GM23338 (cell line): Measurements from ENCODE around the gene XYLB. TPM values are rescaled to one million over a fixed set of nuclear protein-coding genes. Genes with fewer than 3 reads are reported as not detected.

ENCODE experiments used
- ATAC-seq: fragments of 200-7000 bp; cut with Tn5 transposase; 3 replicates; pipeline ENCODE4 v1.9.1; 2020
- DNase-seq: peaks from one replicate; pipeline ENCODE4 v3.0.0-alpha.2; 2015; ENCODE audit warnings: low spot score
- H2AFZ ChIP-seq: fragments of 200-600 bp; sonication (generic); 2 replicates; pipeline ENCODE4 v1.8.0; 2016; ENCODE audit warnings: antibody characterized with exemption, mild to moderate bottlenecking, moderate library complexity
- H3F3A ChIP-seq: fragments of 200-600 bp; sonication (generic); replicated peaks from 2 replicates; pipeline ENCODE4 v1.8.0; 2017; ENCODE audit warnings: antibody characterized with exemption, mixed run types, low read depth
- H3K27ac ChIP-seq: fragments of 200-600 bp; sonication (generic); 2 replicates; pipeline ENCODE4 v1.6.1; 2016; ENCODE audit warnings: low read depth
- H3K27me3 ChIP-seq: fragments of 200-600 bp; sonication (generic); 2 replicates; pipeline ENCODE4 v1.8.0; 2016; ENCODE audit warnings: mild to moderate bottlenecking, mixed run types, moderate library complexity; ENCODE audit not compliant: insufficient read depth
- H3K36me3 ChIP-seq: fragments of 200-600 bp; sonication (generic); 2 replicates; pipeline ENCODE4 v1.8.0; 2016; ENCODE audit warnings: mild to moderate bottlenecking; ENCODE audit not compliant: insufficient read depth
- H3K4me1 ChIP-seq: fragments of 200-600 bp; sonication (generic); 2 replicates; pipeline ENCODE4 v1.8.0; 2016; ENCODE audit warnings: mild to moderate bottlenecking, moderate library complexity; ENCODE audit not compliant: insufficient read depth
- H3K4me2 ChIP-seq: fragments of 200-600 bp; sonication (generic); 2 replicates; pipeline ENCODE4 v1.7.1; 2017; ENCODE audit warnings: mixed run types
- H3K4me3 ChIP-seq: fragments of 200-600 bp; sonication (generic); 2 replicates; pipeline ENCODE4 v1.6.1; 2016; ENCODE audit warnings: mixed run types
- H3K79me2 ChIP-seq: fragments of 200-600 bp; sonication (generic); replicated peaks from 2 replicates; pipeline ENCODE4 v1.8.0; 2017; ENCODE audit warnings: mild to moderate bottlenecking; ENCODE audit not compliant: insufficient read depth
- H3K9me2 ChIP-seq: fragments of 200-600 bp; sonication (generic); 2 replicates; pipeline ENCODE4 v1.8.0; 2017; ENCODE audit not compliant: insufficient read depth
- H4K20me1 ChIP-seq: fragments of 200-600 bp; sonication (generic); replicated peaks from 2 replicates; pipeline ENCODE4 v1.8.0; 2017; ENCODE audit warnings: mild to moderate bottlenecking; ENCODE audit not compliant: insufficient read depth
- H3K27ac Mint-ChIP-seq: 2 replicates; pipeline ENCODE4 v1.8.0; 2020; ENCODE audit warnings: inconsistent platforms, mild to moderate bottlenecking, moderate library complexity, mixed read lengths
- H3K27me3 Mint-ChIP-seq: 3 replicates; pipeline ENCODE4 v1.8.0; 2022; ENCODE audit warnings: low read depth, mild to moderate bottlenecking, moderate library complexity, mixed read lengths, inconsistent platforms; ENCODE audit not compliant: insufficient read depth, poor library complexity
- H3K36me3 Mint-ChIP-seq: 3 replicates; pipeline ENCODE4 v1.8.0; 2021; ENCODE audit warnings: low read depth, mild to moderate bottlenecking, inconsistent platforms, moderate library complexity, mixed read lengths
- H3K4me1 Mint-ChIP-seq: 3 replicates; pipeline ENCODE4 v1.8.0; 2020; ENCODE audit warnings: mild to moderate bottlenecking, inconsistent platforms, mixed read lengths
- H3K4me3 Mint-ChIP-seq: 3 replicates; pipeline ENCODE4 v1.8.0; 2021; ENCODE audit warnings: moderate library complexity, mild to moderate bottlenecking, inconsistent platforms, mixed read lengths
- H3K9me3 Mint-ChIP-seq: 3 replicates; pipeline ENCODE4 v1.8.0; 2020; ENCODE audit warnings: moderate library complexity, mild to moderate bottlenecking, inconsistent platforms, mixed read lengths
- CREB1 ChIP-seq: fragments of 250-450 bp; sonication (Bioruptor Pico); IDR thresholded peaks from 2 replicates; pipeline ENCODE4 v1.5.0; 2020; ENCODE audit warnings: low read depth, mild to moderate bottlenecking, moderate library complexity
- EZH2 ChIP-seq: fragments of 200-600 bp; sonication (generic); IDR thresholded peaks from one replicate; pipeline ENCODE4 v1.8.0; 2017; ENCODE audit warnings: antibody characterized with exemption, mild to moderate bottlenecking, low read depth; ENCODE audit not compliant: unreplicated experiment
- EZH2phosphoT487 ChIP-seq: fragments of 200-600 bp; sonication (generic); IDR thresholded peaks from one replicate; pipeline ENCODE4 v1.8.1; 2018; ENCODE audit warnings: antibody characterized with exemption; ENCODE audit not compliant: unreplicated experiment
- JUNB ChIP-seq: IDR thresholded peaks from one replicate; pipeline ENCODE4 v1.6.1; 2016; ENCODE audit warnings: antibody characterized with exemption; ENCODE audit not compliant: unreplicated experiment
- NANOG ChIP-seq: IDR thresholded peaks from 2 replicates; pipeline ENCODE4 v1.6.1; 2016; ENCODE audit warnings: antibody characterized with exemption, borderline replicate concordance
- POLR2AphosphoS5 ChIP-seq: IDR thresholded peaks from 2 replicates; pipeline ENCODE4 v1.6.1; 2016; ENCODE audit warnings: antibody characterized with exemption, low read depth
- STAT1 ChIP-seq: IDR thresholded peaks from one replicate; pipeline ENCODE4 v1.6.1; 2016; ENCODE audit warnings: antibody characterized with exemption; ENCODE audit not compliant: unreplicated experiment
- ZNF114 ChIP-seq: fragments of 250-450 bp; sonication (Bioruptor Pico); IDR thresholded peaks from 2 replicates; pipeline ENCODE4 v1.5.0; 2020; ENCODE audit warnings: mild to moderate bottlenecking, moderate library complexity
- ZNF331 ChIP-seq: fragments of 250-450 bp; sonication (Bioruptor Pico); IDR thresholded peaks from 2 replicates; pipeline ENCODE4 v1.5.0; 2020; ENCODE audit warnings: low read depth, mild to moderate bottlenecking, moderate library complexity
- polyA plus RNA-seq: library from polyadenylated mRNA; unstranded; fragments of >200 nt; fragmentation: Nextera tagmentation; extraction: Ambion mirVana; gene quantifications from 2 replicates; pipeline ENCODE4 v1.2.1, GENCODE V29; 2016
- total RNA-seq: library from RNA; depleted of rRNA; stranded (reverse); fragments of >200 nt; shearing (Covaris generic); gene quantifications from 2 replicates; pipeline ENCODE4 v1.2.3, GENCODE V29; 2014
- TF ChIP-seq, protein P1 (sequence below): IDR thresholded peaks from one replicate; pipeline ENCODE4 v1.6.1; 2018; ENCODE audit warnings: antibody characterized with exemption; ENCODE audit not compliant: unreplicated experiment
- TF ChIP-seq, protein P2 (sequence below): IDR thresholded peaks from 2 replicates; pipeline ENCODE4 v1.6.1; 2016; ENCODE audit warnings: antibody characterized with exemption
- TF ChIP-seq, protein P3 (sequence below), 2 experiments: fragments of 200-600 bp in 1 of 2; sonication (generic) in 1 of 2; conservative IDR thresholded peaks; 2 replicates each; pipeline versions ENCODE4 v1.5.1 to v1.6.1; 2016 to 2017; ENCODE audit warnings: antibody characterized with exemption in 2 of 2, low read depth in 2 of 2, mild to moderate bottlenecking in 2 of 2, moderate library complexity in 1 of 2
- TF ChIP-seq, protein P4 (sequence below): fragments of 250-450 bp; sonication (Bioruptor Pico); IDR thresholded peaks from 2 replicates; pipeline ENCODE4 v1.5.0; 2020; ENCODE audit warnings: mild to moderate bottlenecking, moderate library complexity

Gene XYLB
- total and polyA plus RNA-seq, 2 experiments from 2014 or later, result 1.6 to 3.3 TPM

DNA sequence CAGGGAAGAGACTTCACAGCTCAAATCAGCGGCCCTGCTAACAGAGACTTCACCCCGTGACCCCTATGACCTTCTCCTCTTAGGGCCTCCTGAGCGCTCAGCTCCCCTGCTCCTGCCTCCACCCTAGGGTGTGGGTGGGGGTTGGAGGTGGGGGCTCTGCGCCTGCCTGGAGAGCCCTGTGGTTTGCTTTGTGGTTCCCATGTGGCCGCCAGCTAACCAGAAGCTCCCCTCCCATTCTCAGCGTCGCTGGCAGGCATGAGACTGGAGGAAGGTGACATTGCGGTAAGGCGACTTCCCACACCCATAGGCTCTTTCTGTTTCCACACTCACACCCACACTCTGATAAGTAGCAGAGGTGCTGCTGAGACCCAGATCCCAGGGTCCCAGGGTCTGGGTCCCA is 27.6 kb downstream of the XYLB start:
- H3K27ac Mint-ChIP-seq, result 0 out of 2 replicates have a peak overlapping the region, but pooled peaks have one; percentile 67
- Histone ChIP-seq H3K4me3 (no peak overlapping the region), H3K27me3 (no peaks in the 10 kb centered on the region), H2AFZ (no peak overlapping the region), H3K27ac (no peak overlapping the region), H3K4me1 (no peaks in the 10 kb centered on the region), H3K79me2 (no peaks in the 10 kb centered on the region), H3F3A (no peaks in the 10 kb centered on the region), H4K20me1 (no peaks in the 10 kb centered on the region), H3K9me2 (no peaks in the 10 kb centered on the region), H3K36me3 (no peaks in the 10 kb centered on the region), H3K4me2 (no peak overlapping the region)
- no peak for ATAC-seq
- TF ChIP-seq ZNF331 (CRISPR knock-in tag), result no peak
- TF ChIP-seq POLR2AphosphoS5, result no peak
- TF ChIP-seq, protein P1, sequence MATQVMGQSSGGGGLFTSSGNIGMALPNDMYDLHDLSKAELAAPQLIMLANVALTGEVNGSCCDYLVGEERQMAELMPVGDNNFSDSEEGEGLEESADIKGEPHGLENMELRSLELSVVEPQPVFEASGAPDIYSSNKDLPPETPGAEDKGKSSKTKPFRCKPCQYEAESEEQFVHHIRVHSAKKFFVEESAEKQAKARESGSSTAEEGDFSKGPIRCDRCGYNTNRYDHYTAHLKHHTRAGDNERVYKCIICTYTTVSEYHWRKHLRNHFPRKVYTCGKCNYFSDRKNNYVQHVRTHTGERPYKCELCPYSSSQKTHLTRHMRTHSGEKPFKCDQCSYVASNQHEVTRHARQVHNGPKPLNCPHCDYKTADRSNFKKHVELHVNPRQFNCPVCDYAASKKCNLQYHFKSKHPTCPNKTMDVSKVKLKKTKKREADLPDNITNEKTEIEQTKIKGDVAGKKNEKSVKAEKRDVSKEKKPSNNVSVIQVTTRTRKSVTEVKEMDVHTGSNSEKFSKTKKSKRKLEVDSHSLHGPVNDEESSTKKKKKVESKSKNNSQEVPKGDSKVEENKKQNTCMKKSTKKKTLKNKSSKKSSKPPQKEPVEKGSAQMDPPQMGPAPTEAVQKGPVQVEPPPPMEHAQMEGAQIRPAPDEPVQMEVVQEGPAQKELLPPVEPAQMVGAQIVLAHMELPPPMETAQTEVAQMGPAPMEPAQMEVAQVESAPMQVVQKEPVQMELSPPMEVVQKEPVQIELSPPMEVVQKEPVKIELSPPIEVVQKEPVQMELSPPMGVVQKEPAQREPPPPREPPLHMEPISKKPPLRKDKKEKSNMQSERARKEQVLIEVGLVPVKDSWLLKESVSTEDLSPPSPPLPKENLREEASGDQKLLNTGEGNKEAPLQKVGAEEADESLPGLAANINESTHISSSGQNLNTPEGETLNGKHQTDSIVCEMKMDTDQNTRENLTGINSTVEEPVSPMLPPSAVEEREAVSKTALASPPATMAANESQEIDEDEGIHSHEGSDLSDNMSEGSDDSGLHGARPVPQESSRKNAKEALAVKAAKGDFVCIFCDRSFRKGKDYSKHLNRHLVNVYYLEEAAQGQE, result no peak
- TF ChIP-seq, protein P2, sequence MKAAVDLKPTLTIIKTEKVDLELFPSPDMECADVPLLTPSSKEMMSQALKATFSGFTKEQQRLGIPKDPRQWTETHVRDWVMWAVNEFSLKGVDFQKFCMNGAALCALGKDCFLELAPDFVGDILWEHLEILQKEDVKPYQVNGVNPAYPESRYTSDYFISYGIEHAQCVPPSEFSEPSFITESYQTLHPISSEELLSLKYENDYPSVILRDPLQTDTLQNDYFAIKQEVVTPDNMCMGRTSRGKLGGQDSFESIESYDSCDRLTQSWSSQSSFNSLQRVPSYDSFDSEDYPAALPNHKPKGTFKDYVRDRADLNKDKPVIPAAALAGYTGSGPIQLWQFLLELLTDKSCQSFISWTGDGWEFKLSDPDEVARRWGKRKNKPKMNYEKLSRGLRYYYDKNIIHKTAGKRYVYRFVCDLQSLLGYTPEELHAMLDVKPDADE, result no peak
- no peak for TF ChIP-seq EZH2phosphoT487
- no peak for TF ChIP-seq STAT1
- TF ChIP-seq EZH2, result no peak
- TF ChIP-seq, protein P3, sequence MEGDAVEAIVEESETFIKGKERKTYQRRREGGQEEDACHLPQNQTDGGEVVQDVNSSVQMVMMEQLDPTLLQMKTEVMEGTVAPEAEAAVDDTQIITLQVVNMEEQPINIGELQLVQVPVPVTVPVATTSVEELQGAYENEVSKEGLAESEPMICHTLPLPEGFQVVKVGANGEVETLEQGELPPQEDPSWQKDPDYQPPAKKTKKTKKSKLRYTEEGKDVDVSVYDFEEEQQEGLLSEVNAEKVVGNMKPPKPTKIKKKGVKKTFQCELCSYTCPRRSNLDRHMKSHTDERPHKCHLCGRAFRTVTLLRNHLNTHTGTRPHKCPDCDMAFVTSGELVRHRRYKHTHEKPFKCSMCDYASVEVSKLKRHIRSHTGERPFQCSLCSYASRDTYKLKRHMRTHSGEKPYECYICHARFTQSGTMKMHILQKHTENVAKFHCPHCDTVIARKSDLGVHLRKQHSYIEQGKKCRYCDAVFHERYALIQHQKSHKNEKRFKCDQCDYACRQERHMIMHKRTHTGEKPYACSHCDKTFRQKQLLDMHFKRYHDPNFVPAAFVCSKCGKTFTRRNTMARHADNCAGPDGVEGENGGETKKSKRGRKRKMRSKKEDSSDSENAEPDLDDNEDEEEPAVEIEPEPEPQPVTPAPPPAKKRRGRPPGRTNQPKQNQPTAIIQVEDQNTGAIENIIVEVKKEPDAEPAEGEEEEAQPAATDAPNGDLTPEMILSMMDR (conservative IDR thresholded peaks at IDR 0.05; ENCODE audit: low read depth in 2 of 2), result no peak
- no peak for TF ChIP-seq JUNB
- no peak for TF ChIP-seq CREB1 (CRISPR knock-in tag)
- no peak for TF ChIP-seq ZNF114 (CRISPR knock-in tag)
- TF ChIP-seq NANOG, result no peak
- TF ChIP-seq, protein P4, sequence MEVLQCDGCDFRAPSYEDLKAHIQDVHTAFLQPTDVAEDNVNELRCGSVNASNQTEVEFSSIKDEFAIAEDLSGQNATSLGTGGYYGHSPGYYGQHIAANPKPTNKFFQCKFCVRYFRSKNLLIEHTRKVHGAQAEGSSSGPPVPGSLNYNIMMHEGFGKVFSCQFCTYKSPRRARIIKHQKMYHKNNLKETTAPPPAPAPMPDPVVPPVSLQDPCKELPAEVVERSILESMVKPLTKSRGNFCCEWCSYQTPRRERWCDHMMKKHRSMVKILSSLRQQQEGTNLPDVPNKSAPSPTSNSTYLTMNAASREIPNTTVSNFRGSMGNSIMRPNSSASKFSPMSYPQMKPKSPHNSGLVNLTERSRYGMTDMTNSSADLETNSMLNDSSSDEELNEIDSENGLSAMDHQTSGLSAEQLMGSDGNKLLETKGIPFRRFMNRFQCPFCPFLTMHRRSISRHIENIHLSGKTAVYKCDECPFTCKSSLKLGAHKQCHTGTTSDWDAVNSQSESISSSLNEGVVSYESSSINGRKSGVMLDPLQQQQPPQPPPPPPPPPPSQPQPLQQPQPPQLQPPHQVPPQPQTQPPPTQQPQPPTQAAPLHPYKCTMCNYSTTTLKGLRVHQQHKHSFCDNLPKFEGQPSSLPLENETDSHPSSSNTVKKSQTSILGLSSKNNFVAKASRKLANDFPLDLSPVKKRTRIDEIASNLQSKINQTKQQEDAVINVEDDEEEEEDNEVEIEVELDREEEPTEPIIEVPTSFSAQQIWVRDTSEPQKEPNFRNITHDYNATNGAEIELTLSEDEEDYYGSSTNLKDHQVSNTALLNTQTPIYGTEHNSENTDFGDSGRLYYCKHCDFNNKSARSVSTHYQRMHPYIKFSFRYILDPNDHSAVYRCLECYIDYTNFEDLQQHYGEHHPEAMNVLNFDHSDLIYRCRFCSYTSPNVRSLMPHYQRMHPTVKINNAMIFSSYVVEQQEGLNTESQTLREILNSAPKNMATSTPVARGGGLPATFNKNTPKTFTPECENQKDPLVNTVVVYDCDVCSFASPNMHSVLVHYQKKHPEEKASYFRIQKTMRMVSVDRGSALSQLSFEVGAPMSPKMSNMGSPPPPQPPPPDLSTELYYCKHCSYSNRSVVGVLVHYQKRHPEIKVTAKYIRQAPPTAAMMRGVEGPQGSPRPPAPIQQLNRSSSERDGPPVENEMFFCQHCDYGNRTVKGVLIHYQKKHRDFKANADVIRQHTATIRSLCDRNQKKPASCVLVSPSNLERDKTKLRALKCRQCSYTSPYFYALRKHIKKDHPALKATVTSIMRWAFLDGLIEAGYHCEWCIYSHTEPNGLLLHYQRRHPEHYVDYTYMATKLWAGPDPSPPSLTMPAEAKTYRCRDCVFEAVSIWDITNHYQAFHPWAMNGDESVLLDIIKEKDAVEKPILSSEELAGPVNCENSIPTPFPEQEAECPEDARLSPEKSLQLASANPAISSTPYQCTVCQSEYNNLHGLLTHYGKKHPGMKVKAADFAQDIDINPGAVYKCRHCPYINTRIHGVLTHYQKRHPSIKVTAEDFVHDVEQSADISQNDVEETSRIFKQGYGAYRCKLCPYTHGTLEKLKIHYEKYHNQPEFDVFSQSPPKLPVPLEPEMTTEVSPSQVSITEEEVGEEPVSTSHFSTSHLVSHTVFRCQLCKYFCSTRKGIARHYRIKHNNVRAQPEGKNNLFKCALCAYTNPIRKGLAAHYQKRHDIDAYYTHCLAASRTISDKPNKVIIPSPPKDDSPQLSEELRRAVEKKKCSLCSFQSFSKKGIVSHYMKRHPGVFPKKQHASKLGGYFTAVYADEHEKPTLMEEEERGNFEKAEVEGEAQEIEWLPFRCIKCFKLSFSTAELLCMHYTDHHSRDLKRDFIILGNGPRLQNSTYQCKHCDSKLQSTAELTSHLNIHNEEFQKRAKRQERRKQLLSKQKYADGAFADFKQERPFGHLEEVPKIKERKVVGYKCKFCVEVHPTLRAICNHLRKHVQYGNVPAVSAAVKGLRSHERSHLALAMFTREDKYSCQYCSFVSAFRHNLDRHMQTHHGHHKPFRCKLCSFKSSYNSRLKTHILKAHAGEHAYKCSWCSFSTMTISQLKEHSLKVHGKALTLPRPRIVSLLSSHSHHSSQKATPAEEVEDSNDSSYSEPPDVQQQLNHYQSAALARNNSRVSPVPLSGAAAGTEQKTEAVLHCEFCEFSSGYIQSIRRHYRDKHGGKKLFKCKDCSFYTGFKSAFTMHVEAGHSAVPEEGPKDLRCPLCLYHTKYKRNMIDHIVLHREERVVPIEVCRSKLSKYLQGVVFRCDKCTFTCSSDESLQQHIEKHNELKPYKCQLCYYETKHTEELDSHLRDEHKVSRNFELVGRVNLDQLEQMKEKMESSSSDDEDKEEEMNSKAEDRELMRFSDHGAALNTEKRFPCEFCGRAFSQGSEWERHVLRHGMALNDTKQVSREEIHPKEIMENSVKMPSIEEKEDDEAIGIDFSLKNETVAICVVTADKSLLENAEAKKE (CRISPR knock-in tag), result no peak
- no peaks in the 10 kb centered on the region for H3K4me1 Mint-ChIP-seq
- H3K9me3 Mint-ChIP-seq, result 0 out of 3 replicates have a peak, but pooled peaks cover 3% of the 10 kb centered on the region
- H3K27me3 Mint-ChIP-seq, result peaks cover 4% of the 10 kb centered on the region
- H3K4me3 Mint-ChIP-seq, result no peak overlapping the region
- DNase-seq, result no peak
- peaks cover 56% of the 10 kb centered on the region for H3K36me3 Mint-ChIP-seq
